ENCODE results near the gene ZBTB7A.

- TF ChIP-seq CTCF (IDR thresholded peaks at IDR 0.05) (no peak), POLR2A (IDR thresholded peaks at IDR 0.05) (no peak)
Measured at GRCh38 chr19:4043966-4044715, 22.6 kb downstream of the ZBTB7A start.
